ENCODE measurements around the gene MCC. TPM values are rescaled to one million over a fixed set of nuclear protein-coding genes. Genes with fewer than 3 reads are reported as not detected.

The MCC gene
- total RNA-seq, 1 experiment from 2014 or later: 23.5 TPM

GRCh38 chr5:113128641-113129330 lies 359.5 kb downstream of the MCC start:
- Mint-ChIP-seq H3K4me1 (peaks cover 36% of the 10 kb centered on the region), H3K27me3 (ENCODE audit: low read depth) (peaks cover 6% of the 10 kb centered on the region), H3K9me3 (peaks cover 16% of the 10 kb centered on the region), H3K4me3 (no peak overlapping the region), H3K36me3 (peaks cover 12% of the 10 kb centered on the region), H3K27ac (no peak overlapping the region)
- DNase-seq (ENCODE audit: low spot score) (no peak), ATAC-seq (no peak)
- CTCF ChIA-PET: interaction anchor here (0.6 kb wide), 1 partner anchor 476 kb away, joined by 3 read pairs; no protein-coding TSS in a partner anchor
- TF ChIP-seq ZNF232 (CRISPR knock-in tag; IDR thresholded peaks at IDR 0.05) (no peak), TEAD1 (CRISPR knock-in tag; IDR thresholded peaks at IDR 0.05) (no peak), AR (CRISPR knock-in tag; IDR thresholded peaks at IDR 0.05) (no peak), NFATC4 (CRISPR knock-in tag; IDR thresholded peaks at IDR 0.05) (no peak), NR2C2 (CRISPR knock-in tag; IDR thresholded peaks at IDR 0.05) (no peak), ATF2 (CRISPR knock-in tag; IDR thresholded peaks at IDR 0.05; ENCODE audit: borderline replicate concordance, low read depth) (no peak), TEAD4 (CRISPR knock-in tag; IDR thresholded peaks at IDR 0.05) (no peak), ZNF281 (CRISPR knock-in tag; IDR thresholded peaks at IDR 0.05) (no peak), SMAD3 (CRISPR knock-in tag; IDR thresholded peaks at IDR 0.05; ENCODE audit: borderline replicate concordance) (no peak)
- TF ChIP-seq, protein P1, sequence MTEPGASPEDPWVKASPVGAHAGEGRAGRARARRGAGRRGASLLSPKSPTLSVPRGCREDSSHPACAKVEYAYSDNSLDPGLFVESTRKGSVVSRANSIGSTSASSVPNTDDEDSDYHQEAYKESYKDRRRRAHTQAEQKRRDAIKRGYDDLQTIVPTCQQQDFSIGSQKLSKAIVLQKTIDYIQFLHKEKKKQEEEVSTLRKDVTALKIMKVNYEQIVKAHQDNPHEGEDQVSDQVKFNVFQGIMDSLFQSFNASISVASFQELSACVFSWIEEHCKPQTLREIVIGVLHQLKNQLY (CRISPR knock-in tag; IDR thresholded peaks at IDR 0.05): no peak
- POLR2A ChIA-PET: no interaction called here

- peaks cover 12% of the 10 kb centered on the region for H3K36me3 Mint-ChIP-seq
- H3K4me1 Mint-ChIP-seq: peaks cover 43% of the 10 kb centered on the region
- peaks cover 6% of the 10 kb centered on the region for H3K27me3 Mint-ChIP-seq (ENCODE audit: low read depth)
- ATAC-seq (no peak), DNase-seq (ENCODE audit: low spot score) (no peak)
- H3K9me3 Mint-ChIP-seq: peaks cover 16% of the 10 kb centered on the region
- no peak overlapping the region for H3K27ac Mint-ChIP-seq
- no peak overlapping the region for H3K4me3 Mint-ChIP-seq
- CTCF ChIA-PET: interaction anchor here (0.6 kb wide), 1 partner anchor 475 kb away, joined by 3 read pairs; no protein-coding TSS in a partner anchor
- TF ChIP-seq GTF2I (CRISPR knock-in tag; conservative IDR thresholded peaks at IDR 0.05): no peak
- no peak for TF ChIP-seq CREB1 (CRISPR knock-in tag; IDR thresholded peaks at IDR 0.05)
- TF ChIP-seq, protein P2, sequence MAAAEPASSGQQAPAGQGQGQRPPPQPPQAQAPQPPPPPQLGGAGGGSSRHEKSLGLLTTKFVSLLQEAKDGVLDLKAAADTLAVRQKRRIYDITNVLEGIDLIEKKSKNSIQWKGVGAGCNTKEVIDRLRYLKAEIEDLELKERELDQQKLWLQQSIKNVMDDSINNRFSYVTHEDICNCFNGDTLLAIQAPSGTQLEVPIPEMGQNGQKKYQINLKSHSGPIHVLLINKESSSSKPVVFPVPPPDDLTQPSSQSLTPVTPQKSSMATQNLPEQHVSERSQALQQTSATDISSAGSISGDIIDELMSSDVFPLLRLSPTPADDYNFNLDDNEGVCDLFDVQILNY (CRISPR knock-in tag; IDR thresholded peaks at IDR 0.05): no peak
- TF ChIP-seq SP1 (CRISPR knock-in tag; conservative IDR thresholded peaks at IDR 0.05): no peak
- no peak for TF ChIP-seq ZNF512 (CRISPR knock-in tag; IDR thresholded peaks at IDR 0.05; ENCODE audit: borderline replicate concordance)
- TF ChIP-seq OVOL2 (CRISPR knock-in tag; IDR thresholded peaks at IDR 0.05; ENCODE audit: borderline replicate concordance): no peak
- TF ChIP-seq SOX15 (CRISPR knock-in tag; IDR thresholded peaks at IDR 0.05): no peak
- TF ChIP-seq ETV6 (CRISPR knock-in tag; IDR thresholded peaks at IDR 0.05): no peak
- TF ChIP-seq, protein P3, sequence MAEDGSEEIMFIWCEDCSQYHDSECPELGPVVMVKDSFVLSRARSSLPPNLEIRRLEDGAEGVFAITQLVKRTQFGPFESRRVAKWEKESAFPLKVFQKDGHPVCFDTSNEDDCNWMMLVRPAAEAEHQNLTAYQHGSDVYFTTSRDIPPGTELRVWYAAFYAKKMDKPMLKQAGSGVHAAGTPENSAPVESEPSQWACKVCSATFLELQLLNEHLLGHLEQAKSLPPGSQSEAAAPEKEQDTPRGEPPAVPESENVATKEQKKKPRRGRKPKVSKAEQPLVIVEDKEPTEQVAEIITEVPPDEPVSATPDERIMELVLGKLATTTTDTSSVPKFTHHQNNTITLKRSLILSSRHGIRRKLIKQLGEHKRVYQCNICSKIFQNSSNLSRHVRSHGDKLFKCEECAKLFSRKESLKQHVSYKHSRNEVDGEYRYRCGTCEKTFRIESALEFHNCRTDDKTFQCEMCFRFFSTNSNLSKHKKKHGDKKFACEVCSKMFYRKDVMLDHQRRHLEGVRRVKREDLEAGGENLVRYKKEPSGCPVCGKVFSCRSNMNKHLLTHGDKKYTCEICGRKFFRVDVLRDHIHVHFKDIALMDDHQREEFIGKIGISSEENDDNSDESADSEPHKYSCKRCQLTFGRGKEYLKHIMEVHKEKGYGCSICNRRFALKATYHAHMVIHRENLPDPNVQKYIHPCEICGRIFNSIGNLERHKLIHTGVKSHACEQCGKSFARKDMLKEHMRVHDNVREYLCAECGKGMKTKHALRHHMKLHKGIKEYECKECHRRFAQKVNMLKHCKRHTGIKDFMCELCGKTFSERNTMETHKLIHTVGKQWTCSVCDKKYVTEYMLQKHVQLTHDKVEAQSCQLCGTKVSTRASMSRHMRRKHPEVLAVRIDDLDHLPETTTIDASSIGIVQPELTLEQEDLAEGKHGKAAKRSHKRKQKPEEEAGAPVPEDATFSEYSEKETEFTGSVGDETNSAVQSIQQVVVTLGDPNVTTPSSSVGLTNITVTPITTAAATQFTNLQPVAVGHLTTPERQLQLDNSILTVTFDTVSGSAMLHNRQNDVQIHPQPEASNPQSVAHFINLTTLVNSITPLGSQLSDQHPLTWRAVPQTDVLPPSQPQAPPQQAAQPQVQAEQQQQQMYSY (CRISPR knock-in tag; IDR thresholded peaks at IDR 0.05): no peak
- POLR2A ChIA-PET: no interaction called here
Measured at GRCh38 chr5:113128082-113128481, 360.2 kb downstream of the MCC start.
